Ishikawa (cell line): ENCODE results near the gene VPS41.

ENCODE experiments used
- CEBPB ChIP-seq: IDR thresholded peaks from 2 replicates; pipeline ENCODE4 v1.6.1; 2012
- CREB1 ChIP-seq: IDR thresholded peaks from 2 replicates; pipeline ENCODE4 v1.6.1; 2012; ENCODE audit warnings: low read depth
- EGR1 ChIP-seq: IDR thresholded peaks from 2 replicates; pipeline ENCODE4 v1.6.1; 2012
- EP300 ChIP-seq: IDR thresholded peaks from 2 replicates; pipeline ENCODE4 v1.6.1; 2012; ENCODE audit warnings: borderline replicate concordance
- FOXM1 ChIP-seq: IDR thresholded peaks from 2 replicates; pipeline ENCODE4 v1.6.1; 2012; ENCODE audit warnings: low read depth, borderline replicate concordance
- NFIC ChIP-seq: IDR thresholded peaks from 2 replicates; pipeline ENCODE4 v1.6.1; 2012
- RAD21 ChIP-seq: IDR thresholded peaks from 2 replicates; pipeline ENCODE4 v1.6.1; 2012; ENCODE audit warnings: low read depth
- TAF1 ChIP-seq: IDR thresholded peaks from 2 replicates; pipeline ENCODE4 v1.6.1; 2012; ENCODE audit warnings: low read depth, mild to moderate bottlenecking
- TCF12 ChIP-seq: IDR thresholded peaks from 2 replicates; pipeline ENCODE4 v1.6.1; 2012; ENCODE audit warnings: low read depth
- TEAD4 ChIP-seq: IDR thresholded peaks from 2 replicates; pipeline ENCODE4 v1.6.1; 2012
- YY1 ChIP-seq: IDR thresholded peaks from 2 replicates; pipeline ENCODE4 v1.6.1; 2012; ENCODE audit warnings: low read depth
- ZBTB7A ChIP-seq: IDR thresholded peaks from 2 replicates; pipeline ENCODE4 v1.6.1; 2012; ENCODE audit warnings: low read depth
- TF ChIP-seq, protein P1 (sequence below): IDR thresholded peaks from 2 replicates; pipeline ENCODE4 v1.6.1; 2012
- TF ChIP-seq, protein P2 (sequence below): IDR thresholded peaks from 2 replicates; pipeline ENCODE4 v1.6.1; 2012; ENCODE audit warnings: low read depth, mild to moderate bottlenecking
- TF ChIP-seq, protein P3 (sequence below): IDR thresholded peaks from 2 replicates; pipeline ENCODE4 v1.6.1; 2012

The VPS41 gene

DNA sequence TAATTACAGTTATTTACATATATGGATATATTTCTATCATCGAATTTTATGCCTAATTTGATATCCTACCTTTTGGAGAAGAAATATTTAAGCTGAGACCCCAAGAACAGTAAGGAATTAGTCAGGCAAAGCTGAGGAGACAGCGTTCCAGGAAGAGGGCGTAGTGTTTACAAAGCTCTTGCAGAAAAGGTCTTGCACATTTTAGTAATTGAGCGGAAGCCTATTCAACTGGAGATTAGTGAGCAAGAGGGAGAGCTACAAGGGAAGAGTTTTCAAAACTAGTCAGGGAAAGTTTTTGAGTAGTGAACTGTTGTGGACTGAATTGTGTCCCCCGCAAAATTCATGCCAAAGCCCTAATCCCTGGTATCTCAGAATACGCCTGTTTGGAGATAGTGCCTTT, 42.2 kb upstream of the VPS41 start:
- TF ChIP-seq YY1: no peak
- no peak for TF ChIP-seq RAD21
- TF ChIP-seq, protein P1, sequence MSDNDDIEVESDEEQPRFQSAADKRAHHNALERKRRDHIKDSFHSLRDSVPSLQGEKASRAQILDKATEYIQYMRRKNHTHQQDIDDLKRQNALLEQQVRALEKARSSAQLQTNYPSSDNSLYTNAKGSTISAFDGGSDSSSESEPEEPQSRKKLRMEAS: no peak
- TF ChIP-seq CREB1: no peak
- no peak for TF ChIP-seq ZBTB7A
- no peak for TF ChIP-seq NFIC
- TF ChIP-seq TAF1: no peak
- TF ChIP-seq CEBPB: no peak
- no peak for TF ChIP-seq EGR1
- TF ChIP-seq EP300: no peak
- no peak for TF ChIP-seq TCF12
- TF ChIP-seq TEAD4: no peak
- TF ChIP-seq FOXM1: no peak

DNA sequence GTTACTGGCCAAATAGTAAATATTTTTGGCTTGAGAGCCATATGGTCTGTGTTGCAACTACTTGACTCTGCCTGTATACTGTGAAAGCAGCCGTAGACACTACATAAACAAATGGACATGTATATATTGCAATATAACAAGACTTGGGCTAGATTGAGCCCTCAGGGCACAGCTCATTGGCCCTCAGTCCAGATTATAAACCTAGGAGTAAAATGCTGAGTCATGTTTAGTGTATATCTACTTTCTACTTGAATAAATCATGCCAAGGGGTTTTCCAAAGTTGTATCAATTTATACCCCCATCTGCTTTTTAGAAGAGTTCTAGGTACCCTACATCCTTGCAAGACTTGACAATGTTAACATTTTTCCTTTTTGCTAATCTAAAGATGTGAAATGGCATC, 41.3 kb upstream of the VPS41 start:
- no peak for TF ChIP-seq ZBTB7A
- TF ChIP-seq, protein P2, sequence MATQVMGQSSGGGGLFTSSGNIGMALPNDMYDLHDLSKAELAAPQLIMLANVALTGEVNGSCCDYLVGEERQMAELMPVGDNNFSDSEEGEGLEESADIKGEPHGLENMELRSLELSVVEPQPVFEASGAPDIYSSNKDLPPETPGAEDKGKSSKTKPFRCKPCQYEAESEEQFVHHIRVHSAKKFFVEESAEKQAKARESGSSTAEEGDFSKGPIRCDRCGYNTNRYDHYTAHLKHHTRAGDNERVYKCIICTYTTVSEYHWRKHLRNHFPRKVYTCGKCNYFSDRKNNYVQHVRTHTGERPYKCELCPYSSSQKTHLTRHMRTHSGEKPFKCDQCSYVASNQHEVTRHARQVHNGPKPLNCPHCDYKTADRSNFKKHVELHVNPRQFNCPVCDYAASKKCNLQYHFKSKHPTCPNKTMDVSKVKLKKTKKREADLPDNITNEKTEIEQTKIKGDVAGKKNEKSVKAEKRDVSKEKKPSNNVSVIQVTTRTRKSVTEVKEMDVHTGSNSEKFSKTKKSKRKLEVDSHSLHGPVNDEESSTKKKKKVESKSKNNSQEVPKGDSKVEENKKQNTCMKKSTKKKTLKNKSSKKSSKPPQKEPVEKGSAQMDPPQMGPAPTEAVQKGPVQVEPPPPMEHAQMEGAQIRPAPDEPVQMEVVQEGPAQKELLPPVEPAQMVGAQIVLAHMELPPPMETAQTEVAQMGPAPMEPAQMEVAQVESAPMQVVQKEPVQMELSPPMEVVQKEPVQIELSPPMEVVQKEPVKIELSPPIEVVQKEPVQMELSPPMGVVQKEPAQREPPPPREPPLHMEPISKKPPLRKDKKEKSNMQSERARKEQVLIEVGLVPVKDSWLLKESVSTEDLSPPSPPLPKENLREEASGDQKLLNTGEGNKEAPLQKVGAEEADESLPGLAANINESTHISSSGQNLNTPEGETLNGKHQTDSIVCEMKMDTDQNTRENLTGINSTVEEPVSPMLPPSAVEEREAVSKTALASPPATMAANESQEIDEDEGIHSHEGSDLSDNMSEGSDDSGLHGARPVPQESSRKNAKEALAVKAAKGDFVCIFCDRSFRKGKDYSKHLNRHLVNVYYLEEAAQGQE: no peak
- no peak for TF ChIP-seq EGR1
- TF ChIP-seq YY1: no peak
- no peak for TF ChIP-seq CEBPB
- no peak for TF ChIP-seq EP300
- no peak for TF ChIP-seq TEAD4
- TF ChIP-seq, protein P1: no peak

DNA sequence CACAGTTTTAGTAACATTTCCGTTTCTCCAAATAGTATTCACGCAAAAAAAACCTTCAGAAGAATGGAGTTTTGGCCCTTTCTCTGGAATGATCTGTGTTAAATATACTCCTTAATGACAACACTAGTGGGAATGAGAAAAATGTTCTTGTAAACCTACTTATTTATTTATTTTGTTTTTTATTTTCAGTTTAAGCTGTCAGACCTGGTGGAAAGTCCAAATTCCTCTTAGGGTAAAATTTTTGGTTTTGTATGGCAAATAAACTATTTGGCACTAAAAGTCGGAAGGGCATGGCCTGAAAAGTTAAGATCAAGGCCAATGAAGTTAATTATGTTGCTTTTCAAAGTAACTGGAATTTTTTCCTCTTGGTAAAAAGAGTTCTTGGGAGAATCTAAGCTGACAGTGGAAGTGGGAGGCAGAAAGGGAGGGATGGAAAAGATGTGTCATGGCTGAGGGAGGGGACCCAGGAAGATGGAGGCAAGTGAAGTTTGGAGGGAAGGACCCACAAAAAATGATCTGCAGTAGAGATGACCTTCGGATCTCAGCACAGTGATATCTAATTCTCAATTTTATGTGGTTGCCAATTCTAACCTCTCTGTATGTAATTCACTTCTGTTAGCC, 33.5 kb upstream of the VPS41 start:
- TF ChIP-seq NFIC: no peak
- TF ChIP-seq FOXM1: no peak
- TF ChIP-seq YY1: no peak
- no peak for TF ChIP-seq EGR1
- TF ChIP-seq TCF12: no peak
- no peak for TF ChIP-seq TAF1
- TF ChIP-seq ZBTB7A: no peak
- TF ChIP-seq, protein P1: no peak
- TF ChIP-seq, protein P3, sequence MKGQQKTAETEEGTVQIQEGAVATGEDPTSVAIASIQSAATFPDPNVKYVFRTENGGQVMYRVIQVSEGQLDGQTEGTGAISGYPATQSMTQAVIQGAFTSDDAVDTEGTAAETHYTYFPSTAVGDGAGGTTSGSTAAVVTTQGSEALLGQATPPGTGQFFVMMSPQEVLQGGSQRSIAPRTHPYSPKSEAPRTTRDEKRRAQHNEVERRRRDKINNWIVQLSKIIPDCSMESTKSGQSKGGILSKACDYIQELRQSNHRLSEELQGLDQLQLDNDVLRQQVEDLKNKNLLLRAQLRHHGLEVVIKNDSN: no peak
- no peak for TF ChIP-seq CREB1
- TF ChIP-seq EP300: no peak
- TF ChIP-seq CEBPB: no peak
- TF ChIP-seq RAD21: no peak
- TF ChIP-seq TEAD4: no peak
- TF ChIP-seq, protein P2: no peak

DNA sequence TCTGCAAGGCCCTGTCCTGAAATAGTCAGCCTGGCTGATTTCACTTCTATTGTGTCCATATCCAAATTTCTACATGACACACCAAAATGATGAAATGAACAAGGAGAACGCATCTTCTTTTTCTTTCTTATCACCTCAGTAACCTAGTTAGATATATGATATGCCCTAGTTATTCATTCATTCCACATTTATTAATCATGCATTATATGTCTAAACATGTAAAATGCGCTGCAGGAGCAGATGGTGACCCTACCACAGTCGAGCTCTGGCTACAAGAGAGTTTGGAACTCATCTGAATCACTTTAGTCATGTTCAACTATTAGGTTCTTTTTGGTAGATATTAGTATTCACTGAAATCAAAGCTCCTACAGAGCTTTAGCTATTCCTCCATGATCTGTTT, 31.8 kb upstream of the VPS41 start:
- TF ChIP-seq, protein P2: no peak
- no peak for TF ChIP-seq NFIC
- no peak for TF ChIP-seq FOXM1
- TF ChIP-seq, protein P3: no peak
- no peak for TF ChIP-seq TCF12
- no peak for TF ChIP-seq ZBTB7A
- no peak for TF ChIP-seq EGR1
- TF ChIP-seq CREB1: no peak

DNA sequence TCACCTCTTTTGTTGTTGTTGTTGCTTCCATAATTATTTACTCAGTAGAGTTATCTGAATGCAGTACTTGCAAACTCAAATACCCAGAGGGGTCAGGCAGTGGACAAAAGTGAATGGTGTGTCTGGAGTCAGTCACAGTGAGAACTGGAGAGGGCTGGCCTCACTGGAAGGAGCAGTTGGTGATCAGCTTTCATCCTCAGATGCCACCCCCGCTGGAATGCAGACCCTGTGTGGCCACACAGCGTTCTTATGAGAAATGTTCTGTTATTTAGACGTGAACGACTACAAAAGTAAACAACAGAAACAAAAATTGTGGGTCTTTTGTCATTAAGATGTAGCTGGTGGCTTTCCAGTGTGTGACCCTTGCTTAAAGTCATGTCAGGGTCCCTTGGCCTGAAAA, 29.6 kb upstream of the VPS41 start:
- TF ChIP-seq ZBTB7A (no peak), TEAD4 (no peak), FOXM1 (no peak), EP300 (no peak), TAF1 (no peak), CEBPB (no peak), CREB1 (no peak), NFIC (no peak), RAD21 (no peak)
- TF ChIP-seq, protein P3: no peak
- TF ChIP-seq, protein P2: no peak
